OCI-LY3 (cell line): ENCODE data around the gene PASK.

Experiments used
- H2AFZ ChIP-seq: fragments of 200-600, 300-600 bp; shearing (Covaris generic); 2 replicates; pipeline ENCODE4 v1.6.0; 2014; ENCODE audit warnings: antibody characterized with exemption, low read depth, low read length
- H3K27ac ChIP-seq: fragments of 200-600, 300-600 bp; sonication (generic); 2 replicates; pipeline ENCODE4 v1.5.1; 2014; ENCODE audit warnings: mild to moderate bottlenecking, low read length, moderate library complexity, mixed read lengths
- H3K27me3 ChIP-seq: fragments of 200-600, 300-600 bp; sonication (generic); 2 replicates; pipeline ENCODE4 v1.6.1; 2014; ENCODE audit warnings: low read depth, low read length, mixed read lengths
- H3K36me3 ChIP-seq: fragments of 200-600, 300-600 bp; sonication (generic); replicated peaks from 2 replicates; pipeline ENCODE3; 2014; ENCODE audit warnings: low read depth, low read length, mixed read lengths
- H3K4me1 ChIP-seq: fragments of 300-600, 200-600 bp; sonication (generic); 2 replicates; pipeline ENCODE4 v1.6.1; 2014; ENCODE audit warnings: low read length, mixed read lengths
- H3K4me2 ChIP-seq: fragments of 200-600, 300-600 bp; sonication (generic); 2 replicates; pipeline ENCODE4 v1.6.1; 2014; ENCODE audit warnings: low read length, mixed read lengths
- H3K4me3 ChIP-seq: fragments of 300-600, 200-600 bp; sonication (generic); 2 replicates; pipeline ENCODE4 v1.5.1; 2014; ENCODE audit warnings: antibody characterized with exemption, mild to moderate bottlenecking, low read length, moderate library complexity
- H3K79me2 ChIP-seq: fragments of 300-600, 200-600 bp; shearing (Covaris generic); 2 replicates; pipeline ENCODE4 v1.6.1; 2014; ENCODE audit warnings: mild to moderate bottlenecking, low read length, mixed read lengths
- H3K9ac ChIP-seq: fragments of 300-600, 200-600 bp; shearing (Covaris generic); 2 replicates; pipeline ENCODE4 v1.6.0; 2014; ENCODE audit warnings: mild to moderate bottlenecking, low read length, moderate library complexity
- H3K9me3 ChIP-seq: fragments of 200-600, 300-600 bp; shearing (Covaris generic); 2 replicates; pipeline ENCODE4 v1.6.1; 2014; ENCODE audit warnings: low read length, mixed read lengths; ENCODE audit not compliant: insufficient read depth
- H4K20me1 ChIP-seq: fragments of 200-600, 300-600 bp; sonication (generic); 2 replicates; pipeline ENCODE4 v1.6.1; 2016; ENCODE audit warnings: low read length, mixed read lengths; ENCODE audit not compliant: insufficient read depth
- EZH2phosphoT487 ChIP-seq: fragments of 200-600 bp; shearing (Covaris generic); IDR thresholded peaks from 2 replicates; pipeline ENCODE4 v1.6.1; 2018; ENCODE audit warnings: antibody characterized with exemption, mixed run types, low read depth
- TF ChIP-seq, protein P1 (sequence below): fragments of 200-600, 300-600 bp; sonication (generic); IDR thresholded peaks from 2 replicates; pipeline ENCODE4 v1.5.1; 2014; ENCODE audit warnings: antibody characterized with exemption, low read length, low read depth

The PASK gene

DNA sequence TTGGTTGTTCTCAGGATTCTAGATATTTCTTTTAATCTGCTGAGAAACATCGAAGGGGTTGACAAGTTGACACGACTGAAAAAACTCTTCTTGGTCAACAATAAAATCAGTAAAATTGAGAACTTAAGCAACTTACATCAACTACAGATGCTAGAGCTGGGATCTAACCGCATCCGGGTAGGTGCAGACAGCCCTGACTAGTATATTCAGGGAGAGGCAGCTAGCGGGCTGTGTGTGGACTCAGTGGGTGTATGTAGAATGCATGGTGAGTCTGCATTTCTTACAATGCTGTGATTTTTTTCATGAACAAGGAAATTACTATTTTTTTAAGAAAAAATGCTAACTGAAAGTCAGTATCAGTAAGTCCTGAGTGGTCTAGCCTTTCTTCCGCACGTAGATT lies 11.0 kb upstream of the PASK start:
- H3K4me1 ChIP-seq = no peaks in the 10 kb centered on the region
- H3K36me3 ChIP-seq = peaks cover 4% of the 10 kb centered on the region

DNA sequence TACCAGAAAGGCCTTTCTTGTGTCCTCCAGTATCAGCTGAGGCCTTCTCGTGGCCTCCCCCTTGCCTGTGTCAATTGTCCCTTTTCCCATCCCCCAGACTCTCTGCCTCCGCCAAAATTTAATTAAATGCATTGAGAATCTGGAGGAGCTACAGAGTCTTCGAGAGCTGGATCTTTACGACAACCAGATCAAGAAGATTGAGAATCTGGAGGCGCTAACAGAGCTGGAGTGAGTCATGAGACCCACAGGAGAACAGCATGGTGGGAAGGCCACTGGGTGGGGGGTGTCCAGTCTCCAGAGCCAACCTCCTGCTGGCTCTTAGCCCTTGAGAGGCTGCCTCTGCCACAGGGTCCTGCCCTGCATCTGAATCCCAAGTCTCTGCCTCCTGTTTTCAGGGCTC lies 9.8 kb upstream of the PASK start:
- Histone ChIP-seq H3K79me2 (no peaks in the 10 kb centered on the region), H3K36me3 (peaks cover 1% of the 10 kb centered on the region), H3K4me2 (no peak overlapping the region), H4K20me1 (no peaks in the 10 kb centered on the region), H3K4me1 (no peaks in the 10 kb centered on the region), H3K9ac (no peak overlapping the region), H3K27ac (no peak overlapping the region), H3K4me3 (no peak overlapping the region), H3K27me3 (no peaks in the 10 kb centered on the region), H2AFZ (no peak overlapping the region), H3K9me3 (no peaks in the 10 kb centered on the region)
- TF ChIP-seq, protein P1, sequence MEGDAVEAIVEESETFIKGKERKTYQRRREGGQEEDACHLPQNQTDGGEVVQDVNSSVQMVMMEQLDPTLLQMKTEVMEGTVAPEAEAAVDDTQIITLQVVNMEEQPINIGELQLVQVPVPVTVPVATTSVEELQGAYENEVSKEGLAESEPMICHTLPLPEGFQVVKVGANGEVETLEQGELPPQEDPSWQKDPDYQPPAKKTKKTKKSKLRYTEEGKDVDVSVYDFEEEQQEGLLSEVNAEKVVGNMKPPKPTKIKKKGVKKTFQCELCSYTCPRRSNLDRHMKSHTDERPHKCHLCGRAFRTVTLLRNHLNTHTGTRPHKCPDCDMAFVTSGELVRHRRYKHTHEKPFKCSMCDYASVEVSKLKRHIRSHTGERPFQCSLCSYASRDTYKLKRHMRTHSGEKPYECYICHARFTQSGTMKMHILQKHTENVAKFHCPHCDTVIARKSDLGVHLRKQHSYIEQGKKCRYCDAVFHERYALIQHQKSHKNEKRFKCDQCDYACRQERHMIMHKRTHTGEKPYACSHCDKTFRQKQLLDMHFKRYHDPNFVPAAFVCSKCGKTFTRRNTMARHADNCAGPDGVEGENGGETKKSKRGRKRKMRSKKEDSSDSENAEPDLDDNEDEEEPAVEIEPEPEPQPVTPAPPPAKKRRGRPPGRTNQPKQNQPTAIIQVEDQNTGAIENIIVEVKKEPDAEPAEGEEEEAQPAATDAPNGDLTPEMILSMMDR = no peak
- no peak for TF ChIP-seq EZH2phosphoT487

More for the DNA sequence above, 11.0 kb upstream of the PASK start:
- Histone ChIP-seq H3K27ac (no peak overlapping the region), H3K9me3 (no peaks in the 10 kb centered on the region), H3K4me2 (no peak overlapping the region), H3K27me3 (no peaks in the 10 kb centered on the region), H3K9ac (no peak overlapping the region), H4K20me1 (no peaks in the 10 kb centered on the region), H2AFZ (no peak overlapping the region), H3K4me3 (no peak overlapping the region), H3K79me2 (no peaks in the 10 kb centered on the region)
- TF ChIP-seq EZH2phosphoT487 = no peak
- TF ChIP-seq, protein P1 = no peak

DNA sequence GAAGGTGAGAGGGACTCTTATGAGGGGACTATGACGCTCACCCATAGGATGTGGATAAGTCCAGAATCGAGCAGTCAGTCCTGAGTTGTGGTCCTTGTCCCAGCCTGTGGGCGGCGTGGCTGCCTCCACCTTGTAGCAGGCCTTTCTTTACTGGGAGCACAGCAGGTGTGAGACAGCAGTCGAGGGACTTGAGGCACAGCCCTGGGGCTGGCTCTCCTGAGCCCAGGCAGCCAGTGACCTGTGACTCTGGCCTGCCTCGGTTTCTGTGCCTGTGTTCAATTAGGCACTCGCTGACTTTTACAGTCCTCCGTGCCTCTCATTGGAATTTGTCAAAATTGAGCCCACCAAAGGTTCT lies 9.3 kb upstream of the PASK start:
- H3K9ac ChIP-seq = no peak overlapping the region
- no peaks in the 10 kb centered on the region for H3K4me1 ChIP-seq
- no peak for TF ChIP-seq EZH2phosphoT487
- TF ChIP-seq, protein P1 = no peak
- no peaks in the 10 kb centered on the region for H3K27me3 ChIP-seq
- no peak overlapping the region for H3K27ac ChIP-seq
- H2AFZ ChIP-seq = no peak overlapping the region
- no peaks in the 10 kb centered on the region for H3K9me3 ChIP-seq
- H3K79me2 ChIP-seq = no peaks in the 10 kb centered on the region
- no peaks in the 10 kb centered on the region for H4K20me1 ChIP-seq
- H3K4me3 ChIP-seq = no peak overlapping the region
- H3K36me3 ChIP-seq = no peaks in the 10 kb centered on the region
- no peak overlapping the region for H3K4me2 ChIP-seq

DNA sequence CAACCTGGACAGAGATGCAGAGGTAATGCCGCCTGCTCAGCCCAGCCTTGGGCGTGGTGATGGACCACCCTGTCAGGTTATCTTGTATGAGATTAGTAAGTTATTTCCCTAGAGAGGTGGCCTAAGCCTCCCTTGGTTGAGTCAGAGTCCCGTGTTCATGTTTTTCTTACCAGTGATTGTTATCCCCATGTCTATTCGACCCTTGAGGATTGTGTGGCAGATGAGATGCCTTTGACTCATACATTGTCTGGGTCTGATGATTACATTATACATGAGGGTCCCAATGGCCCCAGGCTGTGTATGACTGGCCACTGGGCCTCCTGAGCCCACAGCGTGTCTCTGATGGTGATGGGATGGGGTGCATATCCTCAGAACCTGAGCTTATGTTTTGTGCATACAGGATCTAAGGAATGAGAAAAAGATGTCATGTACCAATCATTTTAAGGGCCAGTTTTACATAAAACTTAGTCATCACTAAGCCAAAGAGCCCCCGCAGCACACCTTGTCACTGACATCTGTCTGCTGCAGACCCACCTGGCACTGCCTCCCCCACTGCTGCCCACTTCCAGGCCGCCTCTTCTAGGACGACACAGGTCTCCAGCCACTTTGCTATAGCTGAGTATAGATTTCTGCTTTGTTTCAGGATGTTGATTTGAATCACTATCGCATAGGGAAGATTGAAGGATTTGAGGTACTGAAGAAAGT lies 8.7 kb upstream of the PASK start:
- no peaks in the 10 kb centered on the region for H3K36me3 ChIP-seq
- H3K27ac ChIP-seq = no peak overlapping the region
- no peak overlapping the region for H3K9ac ChIP-seq
- no peaks in the 10 kb centered on the region for H3K9me3 ChIP-seq
- H3K79me2 ChIP-seq = peaks cover 4% of the 10 kb centered on the region
- no peak overlapping the region for H3K4me3 ChIP-seq
- no peaks in the 10 kb centered on the region for H3K4me1 ChIP-seq
- no peak for TF ChIP-seq EZH2phosphoT487
- TF ChIP-seq, protein P1 = no peak
- H4K20me1 ChIP-seq = no peaks in the 10 kb centered on the region
- no peak overlapping the region for H3K4me2 ChIP-seq
- H3K27me3 ChIP-seq = no peaks in the 10 kb centered on the region
- H2AFZ ChIP-seq = no peak overlapping the region
